Immature natural killer cell (primary cell): ENCODE results near the gene LRRC4C. TPM values are rescaled to one million over a fixed set of nuclear protein-coding genes. Genes with fewer than 3 reads are reported as not detected.

Source experiments
- DNase-seq, 3 donors: peaks; one replicate each; pipeline ENCODE4 v3.0.0; 2022; ENCODE audit warnings: mixed read lengths in 1 of 3
- H3K27ac Mint-ChIP-seq, 6 donors: one replicate each; pipeline ENCODE4 v1.8.0; 2020; ENCODE audit warnings: mixed read lengths in 6 of 6, mild to moderate bottlenecking in 5 of 6, inconsistent platforms in 4 of 6, moderate library complexity in 3 of 6
- H3K27me3 Mint-ChIP-seq, 3 donors: one replicate each; pipeline ENCODE4 v1.8.0; 2020 to 2021; ENCODE audit warnings: low read depth in 3 of 3, mild to moderate bottlenecking in 3 of 3, mixed read lengths in 3 of 3, moderate library complexity in 3 of 3, inconsistent platforms in 1 of 3
- H3K36me3 Mint-ChIP-seq, 3 donors: one replicate each; pipeline ENCODE4 v1.8.0; 2020; ENCODE audit warnings: mixed read lengths in 3 of 3, inconsistent platforms in 2 of 3, mild to moderate bottlenecking in 2 of 3
- H3K4me1 Mint-ChIP-seq, 2 donors: one replicate each; pipeline ENCODE4 v1.8.0; 2020; ENCODE audit warnings: inconsistent platforms in 2 of 2, mild to moderate bottlenecking in 2 of 2, mixed read lengths in 2 of 2, moderate library complexity in 1 of 2
- H3K4me3 Mint-ChIP-seq, 5 donors: one replicate each; pipeline ENCODE4 v1.8.0; 2020; ENCODE audit warnings: mild to moderate bottlenecking in 5 of 5, mixed read lengths in 5 of 5, inconsistent platforms in 3 of 5, moderate library complexity in 3 of 5
- H3K9me3 Mint-ChIP-seq, 6 donors: one replicate each; pipeline ENCODE4 v1.8.0; 2020; ENCODE audit warnings: mild to moderate bottlenecking in 6 of 6, mixed read lengths in 6 of 6, inconsistent platforms in 4 of 6, moderate library complexity in 3 of 6
- polyA plus RNA-seq, 3 donors: library from polyadenylated mRNA; unstranded; fragments of 300-500 nt; fragmentation: Illumina TruSeq; gene quantifications; one replicate each; pipeline ENCODE4 v1.2.3, GENCODE V29; 2021

The LRRC4C gene
- polyA plus RNA-seq, 3 donors from 2014 or later, result not detected

- DNase-seq, result no peak
- Mint-ChIP-seq H3K4me3 (no peak overlapping the region), H3K27me3 (peaks cover 0 to 2% (median 0%) of the 10 kb centered on the region in 3 donors), H3K27ac (no peak overlapping the region), H3K36me3 (peaks cover 0 to 4% (median 3%) of the 10 kb centered on the region in 3 donors), H3K9me3 (peaks cover 12 to 59% (median 35%) of the 10 kb centered on the region in 6 donors), H3K4me1 (no peaks in the 10 kb centered on the region)
These were observed 1309.7 kb downstream of the LRRC4C start for GRCh38 chr11:40149721-40150120.

GRCh38 chr11:40140560-40140959 lies 1318.9 kb downstream of the LRRC4C start:
- no peak overlapping the region for H3K4me3 Mint-ChIP-seq
- no peak for DNase-seq
- H3K27ac Mint-ChIP-seq, result no peak overlapping the region
- H3K36me3 Mint-ChIP-seq, result peaks cover 0 to 3% (median 0%) of the 10 kb centered on the region in 3 donors
- no peaks in the 10 kb centered on the region for H3K4me1 Mint-ChIP-seq
- no peaks in the 10 kb centered on the region for H3K27me3 Mint-ChIP-seq
- peaks cover 11 to 62% (median 16%) of the 10 kb centered on the region in 6 donors for H3K9me3 Mint-ChIP-seq

- H3K4me3 Mint-ChIP-seq, result no peak overlapping the region
- peaks cover 0 to 3% (median 0%) of the 10 kb centered on the region in 3 donors for H3K36me3 Mint-ChIP-seq
- DNase-seq, result no peak
- H3K27me3 Mint-ChIP-seq, result no peaks in the 10 kb centered on the region
- no peak overlapping the region for H3K27ac Mint-ChIP-seq
- peaks cover 11 to 62% (median 16%) of the 10 kb centered on the region in 6 donors for H3K9me3 Mint-ChIP-seq
- no peaks in the 10 kb centered on the region for H3K4me1 Mint-ChIP-seq
These were observed 1319.9 kb downstream of the LRRC4C start for GRCh38 chr11:40139536-40139935.

- no peaks in the 10 kb centered on the region for H3K27me3 Mint-ChIP-seq
- H3K9me3 Mint-ChIP-seq, result peaks cover 13 to 58% (median 17%) of the 10 kb centered on the region in 6 donors
- no peak overlapping the region for H3K4me3 Mint-ChIP-seq
- H3K27ac Mint-ChIP-seq, result no peak overlapping the region
- no peaks in the 10 kb centered on the region for H3K4me1 Mint-ChIP-seq
- no peak for DNase-seq
- peaks cover 0 to 3% (median 0%) of the 10 kb centered on the region in 3 donors for H3K36me3 Mint-ChIP-seq
These were observed 1320.4 kb downstream of the LRRC4C start for GRCh38 chr11:40139066-40139465.

GRCh38 chr11:40134820-40135570 lies 1324.5 kb downstream of the LRRC4C start:
- H3K9me3 Mint-ChIP-seq, result peaks cover 5 to 40% (median 10%) of the 10 kb centered on the region in 6 donors
- no peak overlapping the region for H3K27ac Mint-ChIP-seq
- H3K27me3 Mint-ChIP-seq, result peaks cover 0 to 3% (median 0%) of the 10 kb centered on the region in 3 donors
- H3K4me3 Mint-ChIP-seq, result no peak overlapping the region
- H3K36me3 Mint-ChIP-seq, result no peaks in the 10 kb centered on the region
- no peak for DNase-seq
- H3K4me1 Mint-ChIP-seq, result no peaks in the 10 kb centered on the region

GRCh38 chr11:40133498-40133897 lies 1326.0 kb downstream of the LRRC4C start:
- Mint-ChIP-seq H3K27me3 (peaks cover 0 to 4% (median 0%) of the 10 kb centered on the region in 3 donors), H3K36me3 (no peaks in the 10 kb centered on the region), H3K4me3 (no peak overlapping the region), H3K9me3 (peaks cover 2 to 31% (median 7%) of the 10 kb centered on the region in 6 donors), H3K27ac (no peak overlapping the region), H3K4me1 (no peaks in the 10 kb centered on the region)
- no peak for DNase-seq

GRCh38 chr11:40132912-40133311 lies 1326.5 kb downstream of the LRRC4C start:
- Mint-ChIP-seq H3K4me1 (no peaks in the 10 kb centered on the region), H3K36me3 (no peaks in the 10 kb centered on the region), H3K4me3 (no peak overlapping the region), H3K27ac (no peak overlapping the region), H3K27me3 (peaks cover 0 to 6% (median 0%) of the 10 kb centered on the region in 3 donors), H3K9me3 (peaks cover 2 to 34% (median 6%) of the 10 kb centered on the region in 6 donors)
- no peak for DNase-seq

GRCh38 chr11:40130427-40130826 lies 1329.0 kb downstream of the LRRC4C start:
- peaks cover 0 to 6% (median 0%) of the 10 kb centered on the region in 3 donors for H3K27me3 Mint-ChIP-seq
- H3K4me1 Mint-ChIP-seq, result no peaks in the 10 kb centered on the region
- H3K9me3 Mint-ChIP-seq, result peaks cover 2 to 38% (median 7%) of the 10 kb centered on the region in 6 donors
- no peaks in the 10 kb centered on the region for H3K36me3 Mint-ChIP-seq
- H3K4me3 Mint-ChIP-seq, result no peak overlapping the region
- no peak for DNase-seq
- no peak overlapping the region for H3K27ac Mint-ChIP-seq

- H3K4me1 Mint-ChIP-seq, result no peaks in the 10 kb centered on the region
- peaks cover 1 to 41% (median 9%) of the 10 kb centered on the region in 6 donors for H3K9me3 Mint-ChIP-seq
- no peak overlapping the region for H3K27ac Mint-ChIP-seq
- H3K4me3 Mint-ChIP-seq, result no peak overlapping the region
- H3K36me3 Mint-ChIP-seq, result no peaks in the 10 kb centered on the region
- DNase-seq, result no peak
- H3K27me3 Mint-ChIP-seq, result peaks cover 0 to 6% (median 0%) of the 10 kb centered on the region in 3 donors
These were observed 1330.2 kb downstream of the LRRC4C start for GRCh38 chr11:40129266-40129665.

- DNase-seq, result no peak
- peaks cover 0 to 3% (median 0%) of the 10 kb centered on the region in 3 donors for H3K27me3 Mint-ChIP-seq
- H3K4me3 Mint-ChIP-seq, result no peak overlapping the region
- no peaks in the 10 kb centered on the region for H3K4me1 Mint-ChIP-seq
- H3K27ac Mint-ChIP-seq, result no peak overlapping the region
- H3K9me3 Mint-ChIP-seq, result peaks cover 7 to 39% (median 13%) of the 10 kb centered on the region in 6 donors
- no peaks in the 10 kb centered on the region for H3K36me3 Mint-ChIP-seq
These were observed 1334.4 kb downstream of the LRRC4C start for GRCh38 chr11:40125054-40125453.

GRCh38 chr11:40119661-40120060 lies 1339.8 kb downstream of the LRRC4C start:
- Mint-ChIP-seq H3K4me3 (no peak overlapping the region), H3K4me1 (no peaks in the 10 kb centered on the region), H3K27me3 (no peaks in the 10 kb centered on the region), H3K9me3 (peaks cover 9 to 48% (median 12%) of the 10 kb centered on the region in 6 donors), H3K27ac (no peak overlapping the region), H3K36me3 (no peaks in the 10 kb centered on the region)
- no peak for DNase-seq

GRCh38 chr11:40118780-40119179 lies 1340.7 kb downstream of the LRRC4C start:
- H3K4me1 Mint-ChIP-seq, result no peaks in the 10 kb centered on the region
- H3K27me3 Mint-ChIP-seq, result no peaks in the 10 kb centered on the region
- no peak overlapping the region for H3K4me3 Mint-ChIP-seq
- peaks cover 0 to 2% (median 0%) of the 10 kb centered on the region in 3 donors for H3K36me3 Mint-ChIP-seq
- H3K27ac Mint-ChIP-seq, result no peak overlapping the region
- H3K9me3 Mint-ChIP-seq, result peaks cover 8 to 52% (median 13%) of the 10 kb centered on the region in 6 donors
- no peak for DNase-seq

- no peaks in the 10 kb centered on the region for H3K4me1 Mint-ChIP-seq
- H3K36me3 Mint-ChIP-seq, result peaks cover 0 to 3% (median 0%) of the 10 kb centered on the region in 3 donors
- no peak overlapping the region for H3K27ac Mint-ChIP-seq
These were observed 1341.4 kb downstream of the LRRC4C start for GRCh38 chr11:40118026-40118425.

GRCh38 chr11:40104941-40105550 lies 1354.4 kb downstream of the LRRC4C start:
- H3K4me1 Mint-ChIP-seq, result no peaks in the 10 kb centered on the region
- DNase-seq, result no peak
- peaks cover 0 to 7% (median 0%) of the 10 kb centered on the region in 3 donors for H3K27me3 Mint-ChIP-seq
- no peak overlapping the region for H3K27ac Mint-ChIP-seq
- H3K9me3 Mint-ChIP-seq, result peaks cover 3 to 49% (median 25%) of the 10 kb centered on the region in 6 donors
- H3K4me3 Mint-ChIP-seq, result no peak overlapping the region
- H3K36me3 Mint-ChIP-seq, result peaks cover 0 to 5% (median 0%) of the 10 kb centered on the region in 3 donors

More at GRCh38 chr11:40118026-40118425, 1341.4 kb downstream of the LRRC4C start:
- H3K4me3 Mint-ChIP-seq, result no peak overlapping the region
- no peaks in the 10 kb centered on the region for H3K27me3 Mint-ChIP-seq
- peaks cover 9 to 54% (median 13%) of the 10 kb centered on the region in 6 donors for H3K9me3 Mint-ChIP-seq
- no peak for DNase-seq
